ENCODE data around the gene DNASE1. TPM values are rescaled to one million over a fixed set of nuclear protein-coding genes. Genes with fewer than 3 reads are reported as not detected.

The DNASE1 gene
- total RNA-seq, 1 experiment from 2014 or later: 11.0 TPM

GRCh38 chr16:3659251-3659650 is 4.8 kb downstream of the DNASE1 start:
- Histone ChIP-seq H3K4me1 (ENCODE audit: control insufficient read depth in 1 of 2, insufficient read depth in 2 of 2, low read length in 2 of 2) (peaks cover 8 to 20% of the 10 kb centered on the region in 2 experiments; a peak in 3 of 4 replicates), H3K79me2 (ENCODE audit: insufficient read depth, low read length) (no peaks in the 10 kb centered on the region; the same call in 1 of the 2 replicates), H3K36me3 (ENCODE audit: control insufficient read depth in 1 of 2, insufficient read depth in 2 of 2, low read length in 2 of 2) (peaks cover 37 to 63% of the 10 kb centered on the region in 2 experiments), H3K9me3 (ENCODE audit: control insufficient read depth in 1 of 2, insufficient read depth in 1 of 2, low read depth in 1 of 2, low read length in 2 of 2) (no peaks in the 10 kb centered on the region), H3K4me3 (replicated peaks in 1 of 2; ENCODE audit: low read depth in 1 of 2, low read length in 2 of 2) (no peak overlapping the region), H3K27me3 (ENCODE audit: insufficient read depth, low read length) (no peaks in the 10 kb centered on the region), H3K4me2 (ENCODE audit: low read length) (no peak overlapping the region), H3K9ac (ENCODE audit: low read length) (no peak overlapping the region), H2AFZ (ENCODE audit: low read depth, low read length, poor library complexity, severe bottlenecking) (no peak overlapping the region), H4K20me1 (ENCODE audit: insufficient read depth) (0 out of 2 replicates have a peak, but pooled peaks cover 3% of the 10 kb centered on the region), H3K9me2 (ENCODE audit: insufficient read depth) (no peaks in the 10 kb centered on the region), H3K27ac (ENCODE audit: low read depth, low read length) (no peak overlapping the region)
- no TSS peak for BruUV-seq (replicated peaks)
- ATAC-seq (no peak), DNase-seq (ENCODE audit: low read depth, low spot score) (no peak)
- RAD21 ChIA-PET (ENCODE audit: low non-redundant PET in 1 of 2, low total read pairs in 2 of 2, uncharacterized antibody in 2 of 2, unreplicated experiment in 2 of 2): no interaction called here
- CTCF ChIA-PET: no interaction called here
- intact Hi-C loops (cut with micrococcal nuclease): no loop called here
- TF ChIP-seq ATF3 (IDR thresholded peaks at IDR 0.05) (no peak), POLR2AphosphoS5 (IDR thresholded peaks at IDR 0.05; ENCODE audit: low read depth, low read length) (no peak), EZH2 (IDR thresholded peaks at IDR 0.05) (no peak), FOSL1 (IDR thresholded peaks at IDR 0.05; ENCODE audit: low read depth) (no peak), JUND (IDR thresholded peaks at IDR 0.05) (no peak), CBX3 (IDR thresholded peaks at IDR 0.05; ENCODE audit: low read depth) (no peak), ELF1 (IDR thresholded peaks at IDR 0.05; ENCODE audit: borderline replicate concordance, low read depth) (no peak), EZH2phosphoT487 (IDR thresholded peaks at IDR 0.05; ENCODE audit: borderline replicate concordance) (no peak), REST (IDR thresholded peaks at IDR 0.05; ENCODE audit: low read depth) (no peak), EGR1 (IDR thresholded peaks at IDR 0.05; ENCODE audit: low read depth) (no peak), SRF (IDR thresholded peaks at IDR 0.05; ENCODE audit: low read depth) (no peak), CTCF (IDR thresholded peaks at IDR 0.05 in 2 of 3, conservative IDR thresholded peaks at IDR 0.05 in 1 of 3; ENCODE audit: borderline replicate concordance in 1 of 3, insufficient read depth in 1 of 3, low read depth in 2 of 3, low read length in 2 of 3) (no peak), POLR2A (IDR thresholded peaks at IDR 0.05; ENCODE audit: borderline replicate concordance, extremely low read depth, insufficient read depth, insufficient read length) (no peak), RAD21 (IDR thresholded peaks at IDR 0.05; ENCODE audit: low read depth) (no peak), YY1 (IDR thresholded peaks at IDR 0.05; ENCODE audit: extremely low read depth, insufficient replicate concordance, low read depth, low read length) (no peak), ZNF274 (IDR thresholded peaks at IDR 0.05; ENCODE audit: low read depth, low read length) (no peak), ZFX (IDR thresholded peaks at IDR 0.05) (no peak), SIN3A (IDR thresholded peaks at IDR 0.05; ENCODE audit: low read depth) (no peak)
- TF ChIP-seq, protein P1, sequence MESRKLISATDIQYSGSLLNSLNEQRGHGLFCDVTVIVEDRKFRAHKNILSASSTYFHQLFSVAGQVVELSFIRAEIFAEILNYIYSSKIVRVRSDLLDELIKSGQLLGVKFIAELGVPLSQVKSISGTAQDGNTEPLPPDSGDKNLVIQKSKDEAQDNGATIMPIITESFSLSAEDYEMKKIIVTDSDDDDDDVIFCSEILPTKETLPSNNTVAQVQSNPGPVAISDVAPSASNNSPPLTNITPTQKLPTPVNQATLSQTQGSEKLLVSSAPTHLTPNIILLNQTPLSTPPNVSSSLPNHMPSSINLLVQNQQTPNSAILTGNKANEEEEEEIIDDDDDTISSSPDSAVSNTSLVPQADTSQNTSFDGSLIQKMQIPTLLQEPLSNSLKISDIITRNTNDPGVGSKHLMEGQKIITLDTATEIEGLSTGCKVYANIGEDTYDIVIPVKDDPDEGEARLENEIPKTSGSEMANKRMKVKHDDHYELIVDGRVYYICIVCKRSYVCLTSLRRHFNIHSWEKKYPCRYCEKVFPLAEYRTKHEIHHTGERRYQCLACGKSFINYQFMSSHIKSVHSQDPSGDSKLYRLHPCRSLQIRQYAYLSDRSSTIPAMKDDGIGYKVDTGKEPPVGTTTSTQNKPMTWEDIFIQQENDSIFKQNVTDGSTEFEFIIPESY (IDR thresholded peaks at IDR 0.05; ENCODE audit: extremely low read depth, insufficient replicate concordance, low read length): no peak
- TF ChIP-seq, protein P2, sequence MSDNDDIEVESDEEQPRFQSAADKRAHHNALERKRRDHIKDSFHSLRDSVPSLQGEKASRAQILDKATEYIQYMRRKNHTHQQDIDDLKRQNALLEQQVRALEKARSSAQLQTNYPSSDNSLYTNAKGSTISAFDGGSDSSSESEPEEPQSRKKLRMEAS (IDR thresholded peaks at IDR 0.05): no peak
- POLR2A ChIA-PET: no interaction called here

Measured in HCT116 (cell line).